HG02840 (cell line): Measurements from ENCODE around the gene PEAK3.

ENCODE experiments used
- ATAC-seq: cut with Tn5 transposase; IDR thresholded peaks from one replicate; pipeline ENCODE4 v1.9.1; 2021; ENCODE audit warnings: mild to moderate bottlenecking, moderate library complexity, moderate number of reproducible peaks; ENCODE audit not compliant: unreplicated experiment, low FRiP score

The PEAK3 gene

DNA sequence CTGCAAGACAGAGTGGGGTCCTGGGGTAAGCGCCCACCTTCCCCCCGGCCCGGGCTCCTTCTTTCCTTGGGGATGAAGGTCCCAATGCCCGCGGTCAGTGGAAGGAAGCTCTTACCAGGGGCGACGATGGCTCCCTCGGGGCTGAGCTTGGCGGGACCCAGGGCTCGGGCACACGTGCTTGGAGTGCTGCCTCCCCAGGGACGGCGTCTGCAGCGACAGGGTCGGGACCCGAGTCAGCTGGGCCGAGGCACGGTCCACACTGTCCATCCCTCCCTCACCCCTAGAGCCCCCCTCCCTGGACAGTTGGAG, 29.2 kb downstream of the PEAK3 start:
- no peak for ATAC-seq

DNA sequence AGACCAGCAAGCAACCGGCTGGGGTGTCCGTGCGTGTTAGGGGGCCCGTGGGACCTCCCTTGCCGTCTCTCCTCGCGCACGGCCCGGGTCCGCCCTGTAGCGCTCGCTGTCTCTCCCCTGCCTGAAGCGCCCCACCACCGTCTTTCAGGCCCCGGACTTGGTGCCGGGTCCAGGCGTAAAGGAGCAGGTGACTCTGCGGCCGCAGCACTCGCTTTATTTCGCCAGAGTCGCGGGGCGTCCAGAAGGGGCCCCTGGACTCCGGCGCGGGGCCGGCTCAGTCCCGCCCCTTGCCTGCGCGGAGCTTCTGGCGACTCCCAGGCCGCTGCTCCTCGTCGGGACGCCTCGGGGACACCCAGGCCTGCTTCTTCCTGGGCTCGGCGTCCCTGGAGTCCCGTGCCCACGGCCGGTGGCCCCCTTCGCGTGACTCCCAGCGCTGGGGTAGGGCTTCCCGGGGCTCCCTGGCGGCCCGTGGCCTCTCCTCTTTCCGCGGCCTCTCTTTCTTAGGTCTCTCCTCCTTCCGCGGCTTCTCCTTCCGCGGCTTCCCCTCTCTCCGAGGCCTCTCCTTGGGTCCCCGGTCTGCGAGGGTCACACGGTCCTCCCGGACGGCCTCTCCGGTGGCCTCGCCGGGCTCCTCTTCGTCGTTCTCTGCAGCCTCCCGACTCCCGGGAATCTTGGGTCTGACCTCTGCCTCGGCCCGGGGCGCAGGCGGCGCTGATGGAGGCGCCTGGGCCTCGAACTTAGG, 29.7 kb downstream of the PEAK3 start:
- ATAC-seq = no peak

DNA sequence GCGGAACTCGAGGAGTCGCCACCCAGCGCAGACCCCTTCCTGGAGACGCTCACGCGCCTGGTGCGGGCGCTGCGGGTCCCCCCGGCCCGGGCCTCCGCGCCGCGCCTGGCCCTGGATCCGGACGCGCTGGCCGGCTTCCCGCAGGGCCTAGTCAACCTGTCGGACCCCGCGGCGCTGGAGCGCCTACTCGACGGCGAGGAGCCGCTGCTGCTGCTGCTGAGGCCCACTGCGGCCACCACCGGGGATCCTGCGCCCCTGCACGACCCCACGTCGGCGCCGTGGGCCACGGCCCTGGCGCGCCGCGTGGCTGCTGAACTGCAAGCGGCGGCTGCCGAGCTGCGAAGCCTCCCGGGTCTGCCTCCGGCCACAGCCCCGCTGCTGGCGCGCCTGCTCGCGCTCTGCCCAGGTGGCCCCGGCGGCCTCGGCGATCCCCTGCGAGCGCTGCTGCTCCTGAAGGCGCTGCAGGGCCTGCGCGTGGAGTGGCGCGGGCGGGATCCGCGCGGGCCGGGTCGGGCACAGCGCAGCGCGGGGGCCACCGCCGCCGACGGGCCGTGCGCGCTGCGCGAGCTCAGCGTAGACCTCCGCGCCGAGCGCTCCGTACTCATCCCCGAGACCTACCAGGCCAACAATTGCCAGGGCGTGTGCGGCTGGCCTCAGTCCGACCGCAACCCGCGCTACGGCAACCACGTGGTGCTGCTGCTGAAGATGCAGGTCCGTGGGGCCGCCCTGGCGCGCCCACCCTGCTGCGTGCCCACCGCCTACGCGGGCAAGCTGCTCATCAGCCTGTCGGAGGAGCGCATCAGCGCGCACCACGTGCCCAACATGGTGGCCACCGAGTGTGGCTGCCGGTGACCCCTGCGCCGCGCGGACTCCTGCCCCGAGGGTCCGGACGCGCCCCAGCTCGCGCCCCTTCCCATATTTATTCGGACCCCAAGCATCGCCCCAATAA, 30.6 kb downstream of the PEAK3 start:
- ATAC-seq = no peak

DNA sequence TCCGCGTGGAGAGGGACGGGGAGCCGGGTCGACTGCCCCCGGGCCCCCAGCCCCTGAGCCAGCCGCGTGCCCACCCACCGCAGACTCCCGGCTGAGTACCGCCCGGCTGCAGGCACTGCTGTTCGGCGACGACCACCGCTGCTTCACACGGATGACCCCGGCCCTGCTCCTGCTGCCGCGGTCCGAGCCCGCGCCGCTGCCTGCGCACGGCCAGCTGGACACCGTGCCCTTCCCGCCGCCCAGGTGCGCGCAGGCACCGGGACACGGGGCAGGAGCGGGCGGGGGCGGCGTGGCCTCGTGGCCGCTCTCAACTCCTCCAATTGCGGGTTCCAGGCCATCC, 31.2 kb downstream of the PEAK3 start:
- no peak for ATAC-seq

DNA sequence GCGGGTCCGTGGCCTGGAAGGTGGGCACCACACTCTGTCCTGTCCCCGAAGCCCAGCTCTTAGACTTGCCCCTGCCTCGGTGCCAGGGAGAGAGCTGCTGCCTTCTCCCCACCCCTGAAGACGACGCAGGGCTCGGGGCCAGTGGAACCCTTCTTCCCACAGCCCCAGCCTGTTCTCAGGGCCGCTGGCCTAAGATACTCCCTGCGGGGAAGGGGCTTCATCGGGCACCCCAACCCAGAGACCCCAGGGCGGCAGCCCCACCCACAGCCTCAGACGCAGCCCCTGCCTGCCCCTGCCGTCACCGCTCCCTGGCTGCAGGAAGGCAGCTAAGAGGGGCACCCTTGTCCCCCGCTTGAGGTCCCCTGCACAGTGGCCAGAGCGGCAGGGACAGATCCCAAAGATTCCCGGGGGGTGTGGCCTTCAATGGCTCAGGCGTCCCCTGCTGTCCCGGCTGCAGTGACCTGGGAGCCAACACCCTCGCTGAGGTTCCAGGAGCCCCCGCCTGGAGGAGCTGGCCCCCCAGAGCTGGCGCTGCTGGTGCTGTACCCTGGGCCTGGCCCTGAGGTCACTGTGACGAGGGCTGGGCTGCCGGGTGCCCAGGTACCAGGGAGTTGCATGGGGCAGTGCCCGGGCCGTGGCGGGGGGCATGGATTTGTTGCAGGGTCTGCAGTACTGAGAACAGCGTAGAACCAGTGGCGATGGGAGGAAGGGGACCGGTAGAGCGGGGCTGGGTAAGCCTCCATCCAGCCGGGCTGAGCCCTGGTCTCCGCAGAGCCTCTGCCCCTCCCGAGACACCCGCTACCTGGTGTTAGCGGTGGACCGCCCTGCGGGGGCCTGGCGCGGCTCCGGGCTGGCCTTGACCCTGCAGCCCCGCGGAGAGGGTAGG, 31.9 kb downstream of the PEAK3 start:
- no peak for ATAC-seq

DNA sequence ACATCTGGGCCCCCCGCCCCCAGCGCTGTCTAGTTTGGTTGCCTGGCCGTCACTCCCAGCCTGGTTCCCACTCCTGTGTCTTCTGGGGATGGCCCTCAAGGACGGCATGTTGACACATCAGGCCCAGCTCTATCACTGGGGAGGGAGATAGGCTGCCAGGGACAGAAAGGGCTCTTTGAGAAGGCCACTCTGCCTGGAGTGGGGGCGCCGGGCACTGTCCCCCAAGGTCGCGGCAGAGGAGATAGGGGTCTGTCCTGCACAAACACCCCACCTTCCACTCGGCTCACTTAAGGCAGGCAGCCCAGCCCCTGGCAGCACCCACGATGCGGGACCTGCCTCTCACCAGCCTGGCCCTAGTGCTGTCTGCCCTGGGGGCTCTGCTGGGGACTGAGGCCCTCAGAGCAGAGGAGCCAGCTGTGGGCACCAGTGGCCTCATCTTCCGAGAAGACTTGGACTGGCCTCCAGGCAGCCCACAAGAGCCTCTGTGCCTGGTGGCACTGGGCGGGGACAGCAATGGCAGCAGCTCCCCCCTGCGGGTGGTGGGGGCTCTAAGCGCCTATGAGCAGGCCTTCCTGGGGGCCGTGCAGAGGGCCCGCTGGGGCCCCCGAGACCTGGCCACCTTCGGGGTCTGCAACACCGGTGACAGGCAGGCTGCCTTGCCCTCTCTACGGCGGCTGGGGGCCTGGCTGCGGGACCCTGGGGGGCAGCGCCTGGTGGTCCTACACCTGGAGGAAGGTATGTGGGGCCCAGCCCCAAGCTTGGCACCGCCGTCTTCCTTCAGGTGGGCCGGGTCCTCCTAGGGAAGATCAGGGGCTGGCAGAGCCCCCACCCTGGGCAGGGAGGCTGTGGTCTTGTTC, 32.7 kb downstream of the PEAK3 start, which contains the start of gene AMH:
Gene AMH (plus strand): TSS at position 314 of the 857 bp plus-strand sequence. CDS start 10 bp downstream, at position 324.
- no peak for ATAC-seq

DNA sequence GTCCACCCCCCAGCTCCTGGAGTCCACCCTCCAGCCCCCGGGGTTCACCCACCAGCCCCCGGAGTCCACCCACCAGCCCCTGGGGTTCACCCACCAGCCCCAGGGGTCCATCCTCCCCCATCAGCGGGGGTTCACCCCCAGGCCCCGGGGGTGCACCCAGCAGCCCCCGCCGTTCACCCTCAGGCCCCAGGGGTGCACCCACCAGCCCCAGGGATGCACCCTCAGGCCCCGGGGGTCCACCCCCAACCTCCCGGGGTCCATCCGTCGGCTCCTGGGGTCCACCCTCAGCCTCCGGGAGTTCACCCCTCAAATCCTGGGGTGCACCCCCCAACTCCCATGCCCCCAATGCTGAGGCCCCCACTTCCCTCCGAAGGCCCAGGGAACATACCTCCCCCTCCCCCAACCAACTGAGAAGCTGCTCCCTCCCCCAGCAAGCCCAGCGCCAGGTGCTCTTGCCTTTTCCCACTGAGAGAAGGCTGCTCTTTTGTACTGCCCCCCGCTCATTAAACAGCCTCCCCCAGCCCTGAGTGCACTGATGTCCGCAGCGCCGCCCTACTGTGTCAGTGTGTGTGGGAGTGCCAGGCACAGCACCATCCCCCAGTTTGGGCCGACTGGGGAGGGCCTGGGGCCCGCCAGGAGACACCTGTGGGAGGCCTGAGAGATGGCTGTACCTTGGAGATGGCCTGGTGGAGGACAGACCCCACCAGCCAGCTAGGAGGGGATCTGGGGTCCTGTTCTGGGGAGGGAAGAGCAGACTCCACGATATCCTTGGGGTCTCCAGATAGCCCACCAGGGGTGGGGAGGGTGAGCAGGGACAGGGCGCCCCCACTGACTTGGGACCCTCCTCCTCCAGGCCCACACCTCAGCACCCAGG, 33.6 kb downstream of the PEAK3 start:
- ATAC-seq = no peak

DNA sequence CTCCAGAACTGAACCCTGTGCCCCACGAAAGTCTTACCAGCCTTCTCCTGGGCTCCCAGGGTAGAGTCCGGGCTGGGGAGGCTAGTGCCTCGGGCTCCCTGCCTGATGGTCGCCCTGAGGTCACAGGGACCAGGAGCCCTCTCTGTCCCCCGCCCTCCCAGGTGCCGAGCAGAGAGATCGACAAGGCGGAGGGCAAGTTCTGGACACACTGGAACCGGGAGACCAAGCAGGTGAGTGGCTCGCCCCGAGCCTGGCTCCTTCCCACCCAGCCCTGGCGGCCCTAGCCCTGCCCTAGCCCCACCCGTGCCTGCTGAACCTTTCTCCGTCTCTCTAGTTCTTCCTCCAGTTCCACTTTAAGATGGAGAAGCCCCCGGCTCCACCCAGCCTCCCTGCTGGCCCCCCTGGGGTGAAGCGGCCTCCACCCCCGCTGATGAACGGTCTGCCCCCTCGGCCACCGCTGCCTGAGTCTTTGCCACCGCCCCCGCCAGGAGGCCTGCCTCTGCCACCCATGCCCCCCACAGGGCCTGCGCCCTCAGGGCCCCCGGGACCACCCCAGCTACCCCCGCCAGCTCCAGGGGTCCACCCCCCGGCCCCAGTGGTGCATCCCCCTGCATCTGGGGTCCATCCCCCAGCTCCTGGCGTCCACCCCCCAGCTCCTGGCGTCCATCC, 34.4 kb downstream of the PEAK3 start:
- ATAC-seq = no peak

DNA sequence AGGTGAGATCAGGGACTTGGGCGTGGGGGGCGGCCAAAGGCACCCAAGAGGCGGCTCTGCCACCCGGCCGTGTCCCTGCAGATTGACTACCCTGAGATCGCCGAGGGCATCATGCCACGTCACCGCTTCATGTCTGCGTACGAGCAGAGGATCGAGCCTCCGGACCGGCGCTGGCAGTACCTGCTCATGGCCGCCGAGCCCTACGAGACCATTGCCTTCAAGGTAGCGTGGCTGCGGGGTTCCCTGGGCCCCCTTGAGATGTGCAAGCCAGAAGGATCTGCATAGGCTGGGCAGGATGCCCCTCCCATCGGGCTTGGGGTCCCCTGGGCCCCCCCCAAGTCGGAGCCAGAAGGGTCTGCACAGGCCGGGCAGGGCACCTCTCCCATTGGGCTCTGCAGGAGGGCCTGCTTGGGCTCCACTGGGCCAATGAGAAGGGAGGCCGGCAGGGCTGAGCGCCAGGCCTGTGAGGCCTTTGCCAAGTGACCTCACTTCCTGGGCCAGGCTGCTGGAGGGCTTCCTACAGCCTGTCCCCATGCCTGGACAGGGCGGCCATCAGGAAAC, 35.1 kb downstream of the PEAK3 start:
- ATAC-seq = no peak

DNA sequence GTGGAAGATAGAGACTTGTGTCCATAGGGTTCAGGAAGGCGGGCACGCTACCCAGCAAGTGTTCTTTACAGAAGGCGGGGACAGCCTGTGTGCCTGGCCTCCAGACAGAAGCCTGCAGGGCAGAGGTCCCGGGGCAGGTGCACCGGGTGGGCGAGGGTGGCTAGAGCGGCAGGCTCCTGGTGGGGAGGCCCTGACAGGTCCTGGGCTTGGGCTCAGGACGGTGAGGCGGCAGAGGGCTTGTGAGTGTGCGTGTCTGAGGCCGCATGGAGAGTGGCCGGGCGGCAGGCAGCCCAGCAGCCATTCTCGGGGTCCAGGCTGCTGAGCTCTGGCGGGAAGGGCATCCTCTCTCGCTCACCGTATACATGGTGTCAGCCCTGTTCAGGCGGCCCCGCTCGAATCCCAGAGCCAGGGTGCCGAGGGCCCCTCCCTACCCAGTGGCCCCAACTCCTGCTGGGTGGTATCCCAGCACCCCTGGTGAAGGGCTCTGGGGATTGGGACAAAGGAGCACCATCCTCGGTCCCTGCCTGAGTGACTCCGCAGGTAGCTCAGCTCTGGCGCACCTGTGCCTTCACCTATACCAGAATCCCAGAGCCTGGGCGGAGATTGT, 35.9 kb downstream of the PEAK3 start:
- ATAC-seq = no peak

DNA sequence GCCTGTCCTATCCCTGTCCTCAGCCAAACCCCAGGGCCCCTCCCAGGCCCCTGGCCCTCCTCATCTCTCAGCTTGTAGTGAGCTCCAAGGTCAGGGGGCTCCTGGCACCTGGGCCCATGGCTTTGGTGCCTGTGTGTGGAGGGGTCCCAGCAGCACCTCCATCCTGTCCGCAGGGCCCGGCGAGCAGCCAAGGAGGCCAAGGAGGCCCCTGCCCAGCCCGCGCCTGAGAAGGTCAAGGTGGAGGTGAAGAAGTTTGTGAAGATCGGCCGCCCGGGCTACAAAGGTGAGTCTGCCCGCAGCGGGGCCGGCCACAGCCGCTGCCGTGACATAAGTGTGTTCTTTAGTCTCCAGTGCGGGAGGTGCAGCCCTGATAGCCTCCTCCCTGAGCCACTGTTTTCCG, 36.7 kb downstream of the PEAK3 start:
- no peak for ATAC-seq

DNA sequence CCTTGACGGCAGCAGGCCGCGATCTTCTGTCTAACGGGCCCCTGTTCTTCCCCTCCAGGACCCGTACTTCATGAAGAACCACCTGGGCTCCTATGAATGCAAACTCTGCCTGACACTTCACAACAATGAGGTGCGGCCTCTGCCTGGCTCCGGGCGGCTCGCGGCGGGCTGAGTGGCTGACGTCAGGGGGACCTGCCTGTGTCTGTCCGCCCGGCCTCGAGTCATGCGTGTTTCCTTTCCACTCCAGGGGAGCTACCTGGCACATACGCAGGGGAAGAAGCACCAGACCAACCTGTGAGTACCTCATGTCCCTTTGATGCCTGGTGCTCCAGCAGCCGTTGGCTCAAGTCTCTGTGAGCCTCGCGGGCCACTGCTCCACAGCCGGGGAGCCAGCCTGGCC, 37.5 kb downstream of the PEAK3 start:
- no peak for ATAC-seq

DNA sequence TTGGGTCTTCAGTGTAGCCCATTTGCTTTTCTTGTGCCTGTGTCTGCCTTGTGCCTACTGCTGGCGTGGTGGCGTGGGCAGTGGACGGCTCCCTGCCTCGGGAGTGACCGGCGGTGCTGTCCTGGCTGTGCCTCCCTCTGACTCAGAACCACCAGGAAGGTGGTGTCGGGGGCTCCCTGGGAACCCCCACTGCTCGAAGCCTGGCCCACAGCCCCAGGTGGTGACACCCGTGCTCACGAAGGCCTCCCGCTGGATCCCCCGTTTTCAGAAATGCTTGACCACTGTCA, 37.9 kb downstream of the PEAK3 start:
- no peak for ATAC-seq

DNA sequence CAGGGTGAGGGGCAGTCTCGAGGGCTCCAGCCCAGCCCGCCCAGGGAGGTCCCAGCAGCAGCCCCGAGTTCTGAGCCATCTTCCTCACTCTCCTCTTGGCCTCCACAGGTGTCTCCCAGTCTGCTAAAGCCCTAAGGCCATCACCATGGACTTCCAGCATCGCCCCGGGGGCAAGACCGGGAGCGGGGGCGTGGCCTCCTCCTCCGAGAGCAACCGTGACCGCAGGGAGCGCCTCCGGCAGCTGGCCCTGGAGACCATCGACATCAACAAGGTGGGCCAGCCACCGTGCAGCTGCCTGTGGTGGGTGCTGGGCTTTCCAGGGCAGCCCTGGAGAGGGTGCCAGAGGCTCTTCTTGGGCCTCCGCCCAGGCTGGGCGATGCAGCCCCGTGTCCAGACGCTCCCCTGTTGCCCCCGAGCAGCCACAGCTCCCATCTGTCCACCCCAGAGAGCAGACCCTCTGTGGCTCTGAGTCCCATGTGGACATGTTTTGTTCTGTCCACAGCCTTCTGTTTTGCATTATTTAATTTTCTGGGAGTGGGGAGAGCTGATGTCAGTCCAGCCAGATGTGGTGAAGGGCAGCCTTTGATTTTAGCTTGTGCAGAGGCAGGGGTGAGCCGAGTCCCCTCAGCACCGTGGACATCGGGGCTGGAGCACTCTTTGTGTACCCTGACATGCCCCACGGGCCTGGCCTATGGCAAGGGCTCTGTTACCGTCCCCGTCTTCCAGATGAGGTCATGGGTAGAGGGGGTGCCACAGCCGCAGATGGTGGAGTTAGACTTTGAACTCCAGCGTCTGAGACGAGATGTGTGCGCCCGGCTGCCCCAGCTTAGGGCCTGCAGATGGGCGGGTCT, 38.5 kb downstream of the PEAK3 start:
- ATAC-seq = no peak

DNA sequence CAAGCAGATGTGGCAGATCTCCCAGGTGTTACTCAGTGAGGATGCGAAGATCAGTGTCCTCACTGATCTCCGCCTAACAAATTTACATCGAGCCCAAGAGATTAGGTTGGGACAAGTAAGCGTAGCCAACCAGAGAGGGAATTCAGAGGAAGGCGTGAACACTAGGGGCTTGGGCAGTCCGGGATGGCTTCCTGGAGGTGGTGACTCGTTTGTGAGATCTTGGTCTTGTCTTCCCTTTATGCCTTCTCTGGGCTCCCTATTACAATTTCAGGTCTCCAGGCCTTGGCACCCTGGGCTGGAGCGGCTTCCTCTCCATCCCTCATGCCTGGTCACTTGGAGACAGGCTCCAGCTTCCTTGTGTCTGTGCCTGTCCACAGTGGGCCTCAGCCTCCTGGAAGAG, 39.2 kb downstream of the PEAK3 start:
- no peak for ATAC-seq

DNA sequence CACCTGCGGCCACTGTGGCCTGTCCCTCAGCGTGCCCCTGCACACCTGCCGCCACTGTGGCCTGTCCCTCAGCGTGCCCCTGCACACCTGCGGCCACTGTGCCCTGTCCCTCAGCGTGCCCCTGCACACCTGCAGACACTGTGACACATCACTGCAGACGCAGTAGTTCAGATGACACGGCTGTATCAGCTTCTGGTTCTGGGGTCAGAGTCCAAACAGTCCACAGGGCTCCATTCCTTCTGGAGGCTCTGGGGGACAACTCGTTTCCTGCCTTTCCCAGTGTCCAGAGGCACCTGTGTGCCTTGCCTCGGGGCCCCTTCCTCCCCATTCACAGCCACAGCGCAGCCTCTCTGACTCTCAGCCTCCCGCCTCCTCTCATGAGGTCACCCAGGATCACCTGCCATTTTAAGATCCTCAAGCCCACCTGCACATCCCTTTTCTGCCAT, 39.9 kb downstream of the PEAK3 start:
- ATAC-seq = no peak
